GM19239 (cell line): Measurements from ENCODE around the gene ARG1.
"Not testable (repeated sequence)": the region's sequence is repeated elsewhere in the genome, so short reads cannot be mapped to it uniquely, and the experiment has no call there.

Source experiments
- DNase-seq: peaks from one replicate; pipeline ENCODE4 v3.0.0; 2011; ENCODE audit warnings: low spot score; ENCODE audit not compliant: insufficient read length
- FAIRE-seq: peaks from 2 replicates; lab custom pipeline; 2011; peaks lifted over from hg19 to GRCh38; lab: Jason Lieb, UNC

The ARG1 gene

DNA sequence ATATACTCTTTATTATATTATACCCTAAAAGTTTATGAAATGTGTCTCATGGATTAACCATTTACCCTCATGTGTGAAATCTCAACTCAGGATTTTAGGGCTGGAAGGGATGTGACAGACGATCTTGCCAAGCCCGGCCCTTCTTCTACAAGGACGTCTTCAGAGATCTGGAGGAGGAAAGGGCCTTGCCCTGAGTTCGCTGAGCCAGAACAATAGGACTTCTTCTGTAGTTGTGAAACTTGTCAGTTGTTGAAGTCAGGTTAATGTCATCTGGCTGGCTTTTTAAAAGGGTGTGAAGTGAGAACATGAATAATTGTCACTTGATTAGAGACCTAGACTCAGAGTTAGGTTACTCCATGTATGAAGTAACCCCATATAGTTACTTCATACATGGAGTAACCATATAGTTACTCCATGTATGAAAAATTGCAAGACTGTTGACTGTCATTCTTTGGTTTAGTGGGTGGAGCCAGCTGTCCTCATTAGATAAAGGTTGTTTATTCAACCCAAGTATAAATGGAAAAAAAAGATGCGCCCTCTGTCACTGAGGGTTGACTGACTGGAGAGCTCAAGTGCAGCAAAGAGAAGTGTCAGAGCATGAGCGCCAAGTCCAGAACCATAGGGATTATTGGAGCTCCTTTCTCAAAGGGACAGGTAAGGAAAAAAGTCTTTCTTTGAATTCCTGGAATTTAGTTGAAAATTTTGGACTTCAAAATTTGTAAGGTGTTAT, at the start of gene ARG1:
ARG1 (plus strand) TSS at position 541 of the 730 bp plus-strand sequence; CDS start at position 598, 57 bp downstream.
- FAIRE-seq (no peak), DNase-seq (no peak)

DNA sequence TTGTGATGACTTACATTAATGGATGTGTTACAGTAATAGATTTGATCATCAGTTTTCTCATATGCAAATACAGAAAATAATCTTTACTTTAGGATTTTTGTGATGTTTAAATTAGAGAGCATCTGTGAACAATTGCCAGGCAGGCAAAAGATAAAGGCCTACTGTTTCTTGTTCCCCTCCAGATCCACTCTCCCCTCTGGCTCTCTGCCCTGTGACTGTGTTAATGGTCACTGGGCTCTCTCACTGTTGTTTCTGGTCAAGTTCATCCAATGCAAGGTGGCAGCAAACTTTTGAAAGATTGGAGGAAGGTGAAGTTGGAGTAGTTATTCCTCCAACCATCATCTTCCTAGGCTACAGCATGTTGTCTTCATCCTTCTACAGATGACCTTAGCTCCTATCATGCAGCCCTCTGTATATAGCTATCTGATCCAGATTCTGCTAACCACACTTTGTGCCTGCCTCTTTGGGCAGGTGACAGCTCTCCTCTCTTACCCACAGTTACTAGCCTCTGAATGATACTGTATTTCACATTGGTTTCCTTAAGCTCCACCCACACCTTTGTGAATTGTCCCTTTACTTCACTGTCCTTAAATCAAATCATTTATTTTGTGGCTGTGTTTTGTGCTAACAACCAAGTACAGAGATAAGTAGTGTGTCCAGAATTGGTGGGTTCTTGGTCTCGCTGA, 48.9 kb upstream of the ARG1 start:
- DNase-seq (no peak), FAIRE-seq (no peak)

DNA sequence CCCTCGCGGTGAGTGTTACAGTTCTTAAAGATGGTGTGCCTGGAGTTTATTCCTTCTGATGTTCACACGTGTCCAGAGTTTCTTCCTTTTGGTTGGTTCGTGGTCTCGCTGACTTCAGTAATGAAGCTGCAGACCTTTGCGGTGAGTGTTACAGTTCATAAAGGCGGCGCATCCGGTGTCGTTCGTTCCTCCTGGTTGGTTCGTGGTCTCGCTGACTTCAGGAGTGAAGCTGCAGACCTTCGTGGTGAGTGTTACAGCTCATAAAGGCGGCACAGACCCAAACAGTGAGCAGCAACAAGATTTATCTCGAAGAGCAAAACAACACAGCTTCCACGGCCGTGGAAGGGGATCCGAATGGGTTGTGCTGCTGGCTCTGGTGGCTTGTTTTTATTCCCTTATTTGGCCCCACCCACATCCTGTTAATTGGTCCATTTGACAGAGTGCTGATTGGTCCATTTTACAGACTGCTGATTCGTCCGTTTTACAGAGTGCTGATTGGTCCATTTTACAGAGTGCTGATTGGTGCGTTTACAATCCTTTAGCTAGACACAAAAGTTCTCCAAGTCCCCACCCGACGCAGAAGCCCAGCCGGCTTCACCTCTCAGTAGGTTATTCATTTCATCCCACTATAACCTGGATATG, 48.2 kb upstream of the ARG1 start:
- no peak for DNase-seq
- FAIRE-seq, result no peak

DNA sequence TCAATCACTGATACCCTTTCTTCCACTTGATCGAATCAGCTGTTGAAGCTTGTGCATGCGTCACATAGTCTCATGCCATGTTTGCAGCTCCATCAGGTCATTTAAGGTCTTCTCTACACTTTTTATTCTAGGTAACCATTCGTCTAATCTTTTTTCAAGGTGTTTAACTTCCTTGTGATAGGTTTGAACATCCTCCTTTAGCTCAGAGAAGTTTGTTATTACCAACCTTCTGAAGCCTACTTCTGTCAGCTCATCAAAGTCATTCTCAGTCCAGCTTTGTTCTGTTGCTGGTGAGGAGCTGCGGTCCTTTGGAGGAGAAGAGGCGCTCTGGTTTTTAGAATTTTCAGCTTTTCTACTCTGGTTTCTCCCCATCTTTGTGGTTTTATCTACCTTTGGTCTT, 42.1 kb upstream of the ARG1 start:
- not testable (repeated sequence) for DNase-seq, FAIRE-seq

DNA sequence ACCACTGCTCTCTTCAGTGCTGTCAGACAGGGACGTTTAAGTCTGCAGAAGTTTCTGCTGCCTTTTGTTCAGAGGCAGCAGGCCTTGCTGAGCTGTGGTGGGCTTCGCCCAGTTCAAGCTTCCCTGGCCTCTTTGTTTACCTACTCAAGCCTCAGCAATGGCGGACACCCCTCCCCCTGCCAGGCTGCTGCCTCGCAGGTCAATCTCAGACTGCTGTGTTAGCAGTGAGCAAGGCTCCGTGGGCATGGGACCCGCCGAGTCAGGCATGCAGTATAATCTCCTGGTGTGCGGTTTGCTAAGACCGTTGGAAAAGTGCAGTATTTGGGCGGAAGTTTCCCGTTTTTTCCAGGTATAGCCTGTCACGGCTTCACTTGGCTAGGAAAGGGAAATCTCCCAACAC, 41.3 kb upstream of the ARG1 start:
- not testable (repeated sequence) for DNase-seq, FAIRE-seq

DNA sequence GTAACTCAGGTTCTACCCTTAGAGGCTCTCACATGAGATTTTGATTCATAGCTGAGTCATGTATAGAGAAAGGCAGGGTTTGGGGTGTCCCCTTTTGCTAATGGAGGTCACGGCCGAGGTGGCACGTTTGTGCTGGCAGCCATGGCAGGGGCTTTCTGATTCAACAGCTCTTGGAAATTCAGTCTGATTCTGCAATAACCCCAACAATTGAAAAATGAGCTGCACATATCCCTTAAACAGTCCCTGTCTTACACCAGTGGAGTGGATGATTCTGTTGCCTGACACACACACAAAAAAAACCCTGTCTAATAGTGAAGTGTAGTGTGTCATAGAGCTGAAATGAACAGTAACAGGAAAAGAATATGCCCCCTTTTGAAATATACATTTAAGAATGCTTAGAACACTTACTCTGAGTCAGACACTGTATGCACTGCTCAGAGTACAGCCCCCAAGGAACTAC, 40.4 kb upstream of the ARG1 start:
- FAIRE-seq, result no peak
- DNase-seq, result no peak

DNA sequence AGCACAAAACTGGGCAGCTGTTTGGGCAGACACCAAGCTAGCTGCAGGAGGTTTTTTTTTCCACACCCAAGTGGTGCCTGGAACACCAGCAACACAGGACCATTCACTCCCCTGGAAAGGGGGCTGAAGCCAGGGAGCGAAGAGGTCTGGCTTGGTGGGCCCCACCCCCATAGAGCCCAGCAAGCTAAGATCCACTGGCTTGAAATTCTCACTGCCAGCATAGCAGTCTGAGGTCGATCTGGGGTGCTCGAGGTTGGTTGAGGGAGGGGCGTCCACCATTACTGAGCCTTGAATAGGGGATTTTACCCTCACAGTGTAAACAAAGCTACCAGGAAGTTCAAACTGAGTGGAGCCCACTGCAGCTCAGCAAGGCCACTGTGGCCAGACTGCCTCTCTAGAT, 34.4 kb upstream of the ARG1 start:
- DNase-seq, FAIRE-seq: not testable (repeated sequence)

DNA sequence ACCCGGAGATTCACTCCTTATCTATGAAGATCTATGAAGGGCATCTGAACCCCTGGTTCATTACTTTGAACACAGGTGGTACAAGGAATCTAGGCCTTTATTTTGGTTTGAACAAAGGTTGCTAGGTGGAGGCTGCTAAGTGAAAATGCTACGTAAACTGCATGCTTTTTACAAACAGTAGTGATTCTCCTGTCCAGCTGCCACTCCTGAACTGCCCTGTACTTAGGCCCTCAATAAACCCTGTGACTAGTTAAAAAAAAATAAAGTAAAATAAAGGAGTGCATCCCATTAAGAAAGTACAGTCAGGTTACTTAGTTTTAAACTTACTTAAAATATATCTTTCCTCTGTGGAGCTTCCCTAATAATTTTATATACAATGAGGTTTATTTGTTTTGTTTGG, 27.7 kb upstream of the ARG1 start:
- no peak for DNase-seq
- no peak for FAIRE-seq

- no peak for DNase-seq
- FAIRE-seq, result no peak
Measured at GRCh38 chr6:131547488-131547887, 25.5 kb upstream of the ARG1 start.

DNA sequence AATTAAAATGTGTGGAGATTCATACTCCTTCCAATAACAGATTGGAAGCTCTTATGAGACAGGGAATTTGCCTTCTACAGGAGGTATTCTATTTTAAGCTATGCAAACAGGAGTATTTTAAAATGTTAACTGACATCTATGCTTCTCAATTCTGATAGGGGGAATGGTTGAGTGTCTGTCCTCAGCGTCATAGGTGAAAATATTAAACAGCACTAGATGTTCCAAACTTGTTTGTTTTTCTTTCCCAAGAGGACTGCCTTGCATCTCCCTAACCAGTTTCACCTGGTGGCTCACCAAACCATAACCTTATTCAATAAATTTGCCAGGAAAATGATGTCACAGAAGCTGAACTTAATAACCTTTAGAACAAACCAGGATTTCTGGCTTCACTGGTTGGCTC, 24.6 kb upstream of the ARG1 start:
- FAIRE-seq (no peak), DNase-seq (no peak)

GRCh38 chr6:131549811-131550210, 23.2 kb upstream of the ARG1 start:
- FAIRE-seq, result no peak
- DNase-seq, result no peak

- DNase-seq (no peak), FAIRE-seq (no peak)
Measured at GRCh38 chr6:131551902-131552301, 21.1 kb upstream of the ARG1 start.

- FAIRE-seq, result no peak
- DNase-seq, result no peak
Measured at GRCh38 chr6:131552572-131552971, 20.5 kb upstream of the ARG1 start.

DNA sequence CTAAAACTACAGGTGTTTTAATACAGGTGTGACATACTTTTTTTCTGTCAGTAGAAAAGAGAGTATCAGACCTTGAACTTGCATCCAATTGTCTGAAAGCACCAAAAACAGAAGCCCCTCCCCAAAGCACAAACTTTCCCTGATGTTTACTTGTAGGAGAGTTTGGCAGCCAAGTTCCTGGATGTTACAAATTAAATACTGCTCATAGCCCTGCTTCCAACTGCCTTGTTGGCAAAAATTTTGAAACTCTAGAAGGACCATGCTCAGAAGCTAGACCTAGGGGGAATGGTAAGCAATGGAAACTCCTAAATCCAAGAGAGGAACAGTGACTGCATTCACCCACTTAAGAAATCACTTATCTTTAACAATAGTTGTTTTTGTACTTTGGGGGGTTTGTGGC, 17.0 kb upstream of the ARG1 start:
- no peak for DNase-seq
- FAIRE-seq, result no peak

DNA sequence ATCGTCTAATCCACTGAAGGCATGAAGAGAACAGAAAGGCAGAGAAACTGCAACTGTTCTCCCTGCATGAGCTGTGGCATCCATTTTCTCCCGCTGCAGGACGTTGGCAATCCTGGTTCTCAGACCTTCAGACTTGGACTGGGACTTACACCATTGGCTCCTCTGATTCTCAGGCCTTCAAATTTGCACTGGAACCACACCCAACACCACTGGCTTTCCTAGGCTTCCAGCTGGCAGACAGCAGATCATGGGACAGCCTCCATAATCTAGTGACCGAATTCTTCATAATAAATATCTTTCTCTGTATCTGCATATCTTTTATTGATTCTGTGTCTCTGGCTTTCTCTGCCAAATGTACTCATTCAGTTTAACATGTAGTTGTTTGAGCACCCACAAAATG, 14.1 kb upstream of the ARG1 start:
- no peak for DNase-seq
- FAIRE-seq, result no peak

GRCh38 chr6:131561925-131562707, 10.9 kb upstream of the ARG1 start:
- FAIRE-seq, result no peak
- DNase-seq, result no peak

GRCh38 chr6:131565056-131565455, 8.0 kb upstream of the ARG1 start:
- no peak for DNase-seq
- no peak for FAIRE-seq

DNA sequence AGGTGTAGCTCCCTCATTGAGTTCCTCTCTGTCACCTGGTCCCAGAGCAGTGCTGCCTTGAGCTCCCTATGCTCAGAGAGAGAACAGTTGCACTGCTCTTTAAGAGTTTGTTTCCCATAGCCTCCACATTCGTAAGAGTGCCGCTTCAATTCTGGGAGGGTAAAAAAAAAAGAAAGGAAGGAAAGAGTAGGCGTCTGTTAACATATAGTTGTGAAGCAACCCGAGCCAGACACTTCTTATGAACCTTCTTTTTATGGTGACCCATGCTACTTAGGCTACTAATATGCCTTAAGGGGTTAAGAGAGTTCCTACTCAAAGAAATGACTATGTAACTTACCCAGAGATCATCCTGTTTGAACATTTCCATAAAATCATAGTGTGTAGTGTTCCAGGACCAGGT, 4.3 kb upstream of the ARG1 start:
- DNase-seq (no peak), FAIRE-seq (no peak)

DNA sequence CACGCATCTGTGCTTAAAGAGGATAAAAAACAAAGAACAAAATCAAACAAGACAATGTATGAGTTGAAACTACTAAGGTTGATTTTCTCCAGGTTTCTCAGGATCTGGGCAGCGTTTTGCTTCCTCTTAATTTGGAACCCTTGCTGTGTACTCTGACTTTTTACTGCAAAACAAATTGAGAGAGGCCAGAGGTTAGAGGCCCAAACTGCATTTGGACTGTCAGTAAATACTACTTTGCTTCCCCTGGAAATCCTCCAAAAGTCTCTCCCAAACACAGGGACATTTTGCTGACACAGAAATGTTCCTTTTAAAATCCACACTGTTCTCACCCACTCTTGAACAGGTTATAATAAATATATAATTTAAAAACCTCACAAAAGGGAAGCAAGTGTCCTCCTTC, 1.1 kb downstream of the ARG1 start:
- no peak for FAIRE-seq
- no peak for DNase-seq

DNA sequence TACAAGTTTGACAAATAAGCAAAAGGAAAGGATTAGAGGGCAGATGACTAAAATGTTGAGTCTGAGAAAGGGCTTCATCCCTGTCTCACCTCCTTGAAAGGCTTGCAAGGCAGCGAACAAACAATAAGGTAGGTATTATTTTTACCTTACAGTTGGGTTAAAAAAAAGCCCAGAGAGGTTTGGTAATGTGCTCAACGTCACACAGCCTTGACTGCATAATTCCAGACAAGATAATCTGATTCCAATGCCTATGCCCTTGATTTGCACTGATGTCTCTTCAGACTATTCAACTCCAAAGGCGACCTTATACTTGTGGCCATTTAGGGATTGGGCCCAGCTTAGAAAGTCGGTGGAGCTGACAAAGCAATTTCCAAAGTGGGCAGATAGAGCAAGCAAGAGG, 1.7 kb downstream of the ARG1 start:
- no peak for FAIRE-seq
- DNase-seq, result no peak
